ENCODE data around the gene RPAP3.

DNA sequence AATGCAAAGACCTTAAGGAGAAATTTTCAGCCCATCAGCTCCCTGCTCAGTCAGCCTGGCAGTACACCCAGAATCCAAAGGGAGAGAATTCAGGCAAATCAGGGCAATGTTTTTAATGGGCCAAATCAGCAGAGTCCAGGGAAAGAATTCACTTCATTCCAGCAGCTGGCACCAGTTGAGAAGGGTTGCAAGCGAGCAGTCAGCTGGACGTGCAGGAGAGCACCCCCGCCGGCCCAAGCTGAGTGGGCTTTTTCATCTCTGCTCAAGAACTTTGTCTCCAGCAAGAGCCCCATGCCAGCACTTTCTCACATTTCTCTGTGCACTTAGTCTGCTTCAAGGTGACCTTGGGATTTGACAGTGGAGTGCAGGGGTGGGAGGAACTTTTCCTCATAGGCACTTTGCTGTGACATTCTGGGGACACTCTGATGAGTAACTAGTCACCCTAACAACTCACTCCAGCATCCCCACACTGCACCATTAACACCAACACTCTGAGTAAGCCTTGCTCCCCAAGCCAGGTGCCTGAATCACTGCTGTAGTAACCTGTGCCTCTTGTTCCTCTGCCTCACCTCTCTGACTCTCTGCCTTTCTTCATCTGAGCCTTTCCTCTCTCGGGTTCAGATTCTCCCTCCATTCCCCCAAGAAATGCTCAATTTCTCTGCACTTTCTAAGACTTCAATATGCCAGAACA lies 17.3 kb upstream of the RPAP3 start:
- TF ChIP-seq SMC3 (IDR thresholded peaks at IDR 0.05; ENCODE audit: low read depth, low read length) (no peak), POLR2A (IDR thresholded peaks at IDR 0.05; ENCODE audit: low read depth, low read length) (no peak), RAD21 (IDR thresholded peaks at IDR 0.05; ENCODE audit: low read length) (no peak), MXI1 (IDR thresholded peaks at IDR 0.05; ENCODE audit: borderline replicate concordance, low read depth, low read length) (no peak), FOS (IDR thresholded peaks at IDR 0.05; ENCODE audit: low read depth, low read length) (no peak)
- TF ChIP-seq, protein P1, sequence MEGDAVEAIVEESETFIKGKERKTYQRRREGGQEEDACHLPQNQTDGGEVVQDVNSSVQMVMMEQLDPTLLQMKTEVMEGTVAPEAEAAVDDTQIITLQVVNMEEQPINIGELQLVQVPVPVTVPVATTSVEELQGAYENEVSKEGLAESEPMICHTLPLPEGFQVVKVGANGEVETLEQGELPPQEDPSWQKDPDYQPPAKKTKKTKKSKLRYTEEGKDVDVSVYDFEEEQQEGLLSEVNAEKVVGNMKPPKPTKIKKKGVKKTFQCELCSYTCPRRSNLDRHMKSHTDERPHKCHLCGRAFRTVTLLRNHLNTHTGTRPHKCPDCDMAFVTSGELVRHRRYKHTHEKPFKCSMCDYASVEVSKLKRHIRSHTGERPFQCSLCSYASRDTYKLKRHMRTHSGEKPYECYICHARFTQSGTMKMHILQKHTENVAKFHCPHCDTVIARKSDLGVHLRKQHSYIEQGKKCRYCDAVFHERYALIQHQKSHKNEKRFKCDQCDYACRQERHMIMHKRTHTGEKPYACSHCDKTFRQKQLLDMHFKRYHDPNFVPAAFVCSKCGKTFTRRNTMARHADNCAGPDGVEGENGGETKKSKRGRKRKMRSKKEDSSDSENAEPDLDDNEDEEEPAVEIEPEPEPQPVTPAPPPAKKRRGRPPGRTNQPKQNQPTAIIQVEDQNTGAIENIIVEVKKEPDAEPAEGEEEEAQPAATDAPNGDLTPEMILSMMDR (conservative IDR thresholded peaks at IDR 0.05; ENCODE audit: low read depth, low read length), result no peak
